MCF 10A (cell line): ENCODE results near the gene NUP160. TPM values are rescaled to one million over a fixed set of nuclear protein-coding genes. Genes with fewer than 3 reads are reported as not detected.
A peak's percentile ranks its signal among the peaks of the same experiment; 100 is the strongest.

Experiments
- BruUV-seq: library from RNA; stranded (reverse); fragments of 400-500 nt; replicated peaks from 2 replicates; lab custom pipeline; 2021; lab: Mats Ljungman, UMichigan
- CTCF ChIA-PET: fragments of 300-600 bp; sonication (Branson Sonifier 250); formaldehyde crosslinking; extraction: SDS; loops from one replicate; lab custom pipeline; 2021; ENCODE audit warnings: antibody characterized with exemption, inconsistent platforms; lab: Yijun Ruan, JAX
- POLR2A ChIA-PET: fragments of 300-600, 350-650 bp; sonication (Branson Sonifier 250); formaldehyde crosslinking; extraction: SDS; loops from one replicate; lab custom pipeline; 2020; ENCODE audit warnings: antibody characterized with exemption, inconsistent platforms; lab: Yijun Ruan, JAX
- DNase-seq: peaks from one replicate; pipeline ENCODE4 v3.0.0-alpha.2; 2018; ENCODE audit not compliant: unreplicated experiment
- H3K27ac Mint-ChIP-seq: one replicate; pipeline ENCODE4 v1.8.0; 2022; ENCODE audit warnings: mild to moderate bottlenecking, low read depth, mixed read lengths; ENCODE audit not compliant: unreplicated experiment
- H3K27me3 Mint-ChIP-seq: one replicate; pipeline ENCODE4 v1.8.0; 2022; ENCODE audit warnings: mixed read lengths; ENCODE audit not compliant: insufficient read depth, unreplicated experiment
- H3K36me3 Mint-ChIP-seq: one replicate; pipeline ENCODE4 v1.8.0; 2022; ENCODE audit warnings: mild to moderate bottlenecking, moderate library complexity, mixed read lengths; ENCODE audit not compliant: insufficient read depth, unreplicated experiment
- H3K4me1 Mint-ChIP-seq: one replicate; pipeline ENCODE4 v1.8.0; 2022; ENCODE audit warnings: mixed read lengths; ENCODE audit not compliant: insufficient read depth, unreplicated experiment
- H3K4me3 Mint-ChIP-seq: one replicate; pipeline ENCODE4 v1.8.0; 2022; ENCODE audit warnings: mild to moderate bottlenecking, moderate library complexity, mixed read lengths; ENCODE audit not compliant: unreplicated experiment
- H3K9me3 Mint-ChIP-seq: one replicate; pipeline ENCODE4 v1.8.0; 2022; ENCODE audit warnings: mixed read lengths; ENCODE audit not compliant: unreplicated experiment
- CTCF ChIP-seq: fragments of 200-600 bp; IDR thresholded peaks from one replicate; pipeline ENCODE4 v1.8.0; 2022; ENCODE audit warnings: antibody characterized with exemption, mild to moderate bottlenecking; ENCODE audit not compliant: unreplicated experiment
- intact Hi-C: fragments of 100-400 bp; cut with micrococcal nuclease; formaldehyde crosslinking; loops from 2 replicates; pipeline ENCODE4 v1.14.1; 2022
- total RNA-seq: library from RNA; stranded (reverse); gene quantifications from 2 replicates; pipeline ENCODE4 v1.2.3, GENCODE V29; 2022

The NUP160 gene
- total RNA-seq, 1 experiment from 2014 or later = 33.8 TPM

DNA sequence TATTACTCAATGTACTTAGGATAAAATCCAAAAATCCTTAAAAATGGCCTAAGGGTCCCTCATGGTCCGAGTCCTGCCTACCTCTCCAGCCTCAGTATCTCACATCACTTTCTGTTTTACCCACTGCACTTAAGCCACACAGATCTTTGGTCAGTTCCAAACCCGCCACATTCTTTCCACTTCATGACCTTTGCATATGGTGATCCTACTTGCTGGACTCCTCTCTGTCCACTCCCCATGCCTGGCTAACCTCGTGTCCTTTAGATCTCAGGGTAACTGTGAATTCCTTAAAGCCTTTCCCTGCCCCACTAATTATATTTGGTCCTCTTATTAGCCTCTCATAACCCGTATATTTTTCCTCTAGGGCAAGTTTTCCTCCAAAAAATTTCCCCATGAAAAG lies 1.2 kb downstream of the NUP160 start:
- intact Hi-C loops = no loop called here
- no peak for DNase-seq
- Mint-ChIP-seq H3K4me1 (peaks cover 27% of the 10 kb centered on the region), H3K4me3 (peak overlapping the region; percentile 90), H3K9me3 (no peaks in the 10 kb centered on the region), H3K27ac (no peak overlapping the region), H3K27me3 (no peaks in the 10 kb centered on the region), H3K36me3 (peaks cover 6% of the 10 kb centered on the region)
- ChIA-PET CTCF (interaction anchor here (0.6 kb wide), 1 partner anchor 28 kb away, joined by 3 read pairs; no protein-coding TSS in a partner anchor), POLR2A (interaction anchor here (0.6 to 1.6 kb wide), 3 partner anchors 9 to 118 kb away, joined by 3 to 8 read pairs (median 3); no protein-coding TSS in a partner anchor)
- TF ChIP-seq CTCF = no peak
- BruUV-seq = no TSS peak

DNA sequence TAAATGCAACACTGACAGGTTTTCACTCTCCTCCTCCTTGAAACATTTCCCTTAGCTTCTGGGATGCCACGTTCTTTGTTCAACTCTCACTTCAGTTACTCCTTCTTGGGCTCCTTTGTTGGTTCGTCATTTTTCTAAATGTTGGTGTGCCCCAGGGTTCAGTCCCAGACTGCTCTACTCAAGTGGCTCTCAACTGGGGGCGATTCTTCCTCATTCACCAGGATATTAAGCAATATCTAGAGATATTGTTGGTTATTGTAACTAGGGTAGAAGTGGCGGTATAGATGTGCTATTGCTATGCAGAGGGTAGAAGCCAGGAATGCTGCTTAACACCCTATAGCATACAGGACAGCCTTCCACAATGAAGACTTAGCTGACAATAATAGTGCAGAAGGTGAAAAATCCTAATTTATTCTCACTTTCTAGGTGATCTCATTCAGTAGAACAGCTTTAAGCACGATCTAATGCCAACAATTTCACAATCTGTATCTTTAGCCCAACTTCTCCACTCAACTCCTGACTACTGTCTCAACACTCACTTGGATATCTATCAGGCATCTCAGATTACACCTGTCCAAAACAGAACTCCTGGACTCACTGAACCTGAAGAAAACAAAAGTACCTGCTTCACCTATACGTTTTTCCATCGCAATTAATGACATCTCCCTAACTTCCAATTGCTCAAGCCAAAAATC lies 4.6 kb downstream of the NUP160 start:
- peaks cover 13% of the 10 kb centered on the region for H3K4me1 Mint-ChIP-seq
- intact Hi-C loops = no loop called here
- no peaks in the 10 kb centered on the region for H3K9me3 Mint-ChIP-seq
- POLR2A ChIA-PET = interaction anchor here (1.2 kb wide), 1 partner anchor 77 kb away, joined by 4 read pairs; no protein-coding TSS in a partner anchor
- peaks cover 28% of the 10 kb centered on the region for H3K36me3 Mint-ChIP-seq
- TF ChIP-seq CTCF = no peak
- DNase-seq = no peak
- BruUV-seq = no TSS peak
- CTCF ChIA-PET = interaction anchor here (1.6 kb wide), 1 partner anchor 10 kb away, joined by 5 read pairs; no protein-coding TSS in a partner anchor
- H3K27ac Mint-ChIP-seq = no peak overlapping the region
- H3K4me3 Mint-ChIP-seq = no peak overlapping the region
- no peaks in the 10 kb centered on the region for H3K27me3 Mint-ChIP-seq

- H3K27me3 Mint-ChIP-seq = no peaks in the 10 kb centered on the region
- H3K4me3 Mint-ChIP-seq = no peak overlapping the region
- no peak for TF ChIP-seq CTCF
- peaks cover 13% of the 10 kb centered on the region for H3K4me1 Mint-ChIP-seq
- DNase-seq = no peak
- H3K27ac Mint-ChIP-seq = no peak overlapping the region
- no TSS peak for BruUV-seq
- H3K36me3 Mint-ChIP-seq = peaks cover 34% of the 10 kb centered on the region
- intact Hi-C loops = no loop called here
- POLR2A ChIA-PET = interaction anchor here (0.6 to 1.2 kb wide), 2 partner anchors 28 to 77 kb away, joined by 3 to 4 read pairs; no protein-coding TSS in a partner anchor
- H3K9me3 Mint-ChIP-seq = no peaks in the 10 kb centered on the region
- CTCF ChIA-PET = interaction anchor here (0.9 kb wide), 1 partner anchor 12 kb away, joined by 3 read pairs; no protein-coding TSS in a partner anchor
These were observed 5.4 kb downstream of the NUP160 start for GRCh38 chr11:47842749-47843148.

DNA sequence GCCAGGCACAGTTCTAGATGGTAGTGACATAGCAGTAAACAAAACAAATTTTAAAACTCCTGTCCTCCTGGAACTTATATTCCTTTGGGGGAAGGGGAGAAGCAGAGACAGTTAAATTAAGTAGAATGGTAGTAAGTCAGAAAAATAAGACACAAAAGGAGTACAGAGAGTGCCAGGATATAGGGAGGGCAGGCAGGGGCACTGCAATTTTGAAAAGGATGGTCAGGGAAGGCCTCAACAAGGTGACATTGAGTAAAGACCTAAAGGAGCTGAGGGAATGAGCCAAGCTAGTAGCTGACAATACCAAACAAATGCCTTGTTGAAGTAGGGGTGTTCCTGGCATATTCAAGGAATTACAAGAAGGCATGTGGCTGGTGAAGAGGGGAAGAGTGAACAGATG lies 10.2 kb downstream of the NUP160 start:
- BruUV-seq = no TSS peak
- H3K27ac Mint-ChIP-seq = peak overlapping the region; percentile 77
- no peaks in the 10 kb centered on the region for H3K4me1 Mint-ChIP-seq
- no peaks in the 10 kb centered on the region for H3K9me3 Mint-ChIP-seq
- TF ChIP-seq CTCF = no peak
- CTCF ChIA-PET = no interaction called here
- POLR2A ChIA-PET = no interaction called here
- no peaks in the 10 kb centered on the region for H3K27me3 Mint-ChIP-seq
- no peak overlapping the region for H3K4me3 Mint-ChIP-seq
- intact Hi-C loops = no loop called here
- no peak for DNase-seq
- H3K36me3 Mint-ChIP-seq = peaks cover 71% of the 10 kb centered on the region
